SU-DHL-6 (cell line): Measurements from ENCODE around the gene LASP1NB.

Experiments used
- H2AFZ ChIP-seq: fragments of 200-600 bp; sonication (generic); 2 replicates; pipeline ENCODE4 v1.6.1; 2014; ENCODE audit warnings: low read depth, mild to moderate bottlenecking, moderate library complexity, mixed read lengths, antibody characterized with exemption, low read length; ENCODE audit not compliant: severe bottlenecking
- H3F3A ChIP-seq: fragments of 200-600 bp; shearing (Covaris generic); 2 replicates; pipeline ENCODE4 v1.6.0; 2016; ENCODE audit warnings: antibody characterized with exemption, mild to moderate bottlenecking; ENCODE audit not compliant: insufficient read depth
- H3K27ac ChIP-seq: fragments of 200-600 bp; sonication (generic); 2 replicates; pipeline ENCODE4 v1.5.1; 2016; ENCODE audit warnings: low read depth, mild to moderate bottlenecking, low read length, moderate library complexity, mixed read lengths
- H3K27me3 ChIP-seq: fragments of 200-600 bp; sonication (generic), shearing (Covaris generic); 2 replicates; pipeline ENCODE4 v1.6.0; 2014; ENCODE audit warnings: mild to moderate bottlenecking, low read length
- H3K36me3 ChIP-seq: fragments of 200-600 bp; sonication (generic); 2 replicates; pipeline ENCODE4 v1.6.1; 2014; ENCODE audit warnings: mild to moderate bottlenecking, low read length, mixed read lengths
- H3K4me2 ChIP-seq: fragments of 300-600, 200-600 bp; shearing (Covaris generic), sonication (generic); 2 replicates; pipeline ENCODE4 v1.6.0; 2014; ENCODE audit warnings: low read length, low read depth, mild to moderate bottlenecking; ENCODE audit not compliant: poor library complexity, severe bottlenecking
- H3K4me3 ChIP-seq: fragments of 200-600 bp; sonication (generic); 2 replicates; pipeline ENCODE4 v1.5.1; 2014; ENCODE audit warnings: antibody characterized with exemption, low read length, mild to moderate bottlenecking, mixed read lengths; ENCODE audit not compliant: insufficient read depth, poor library complexity, severe bottlenecking
- H3K79me2 ChIP-seq: fragments of 200-600 bp; sonication (generic); 2 replicates; pipeline ENCODE4 v1.6.1; 2014; ENCODE audit warnings: mild to moderate bottlenecking, low read length, moderate library complexity; ENCODE audit not compliant: insufficient read depth
- H3K9ac ChIP-seq: fragments of 200-600 bp; sonication (generic); 2 replicates; pipeline ENCODE4 v1.7.0; 2014; ENCODE audit warnings: mild to moderate bottlenecking, low read length
- H3K9me2 ChIP-seq: fragments of 200-600 bp; sonication (generic); replicated peaks from 2 replicates; pipeline ENCODE4 v1.6.1; 2014; ENCODE audit warnings: low read length; ENCODE audit not compliant: insufficient read depth
- H3K9me3 ChIP-seq: fragments of 200-600 bp; sonication (generic); 2 replicates; pipeline ENCODE4 v1.6.1; 2014; ENCODE audit warnings: low read length, mixed read lengths; ENCODE audit not compliant: insufficient read depth
- H4K20me1 ChIP-seq: fragments of 200-600 bp; sonication (generic); 2 replicates; pipeline ENCODE4 v1.6.1; 2014; ENCODE audit warnings: low read depth, mild to moderate bottlenecking, antibody characterized with exemption, low read length, moderate library complexity, mixed read lengths
- CTCF ChIP-seq: fragments of 200-600 bp; sonication (generic); IDR thresholded peaks from one replicate; pipeline ENCODE4 v1.5.1; 2017; ENCODE audit warnings: antibody characterized with exemption, mild to moderate bottlenecking, low read length, moderate library complexity; ENCODE audit not compliant: insufficient read depth, poor library complexity, severe bottlenecking
- EZH2phosphoT487 ChIP-seq: fragments of 200-600 bp; sonication (generic), shearing (Covaris generic); conservative IDR thresholded peaks from 2 replicates; pipeline ENCODE4 v1.6.1; 2018; ENCODE audit warnings: mild to moderate bottlenecking, antibody characterized with exemption, low read length, moderate library complexity, mixed read lengths

LASP1NB gene

GRCh38 chr17:38925263-38925995 lies at the start of gene LASP1NB:
Gene LASP1NB (plus strand): TSS chr17:38925614.
- H3K4me2 ChIP-seq = no peak within 1 kb of the TSS
- no peak within 1 kb of the TSS for H2AFZ ChIP-seq
- H4K20me1 ChIP-seq = no peaks in the 10 kb centered on the region
- H3K27ac ChIP-seq = no peak within 1 kb of the TSS
- no peak within 1 kb of the TSS for H3K9ac ChIP-seq
- no peaks in the 10 kb centered on the region for H3K9me3 ChIP-seq
- H3K9me2 ChIP-seq = no peaks in the 10 kb centered on the region
- TF ChIP-seq EZH2phosphoT487 (no peak), CTCF (no peak)
- H3K36me3 ChIP-seq = no peaks in the 10 kb centered on the region
- H3K79me2 ChIP-seq = no peaks in the 10 kb centered on the region
- no peak within 1 kb of the TSS for H3K4me3 ChIP-seq
- no peaks in the 10 kb centered on the region for H3K27me3 ChIP-seq
- no peaks in the 10 kb centered on the region for H3F3A ChIP-seq

- Histone ChIP-seq H3K27me3 (no peaks in the 10 kb centered on the region), H3F3A (no peaks in the 10 kb centered on the region), H3K9me3 (no peaks in the 10 kb centered on the region), H3K4me3 (no peak overlapping the region), H3K36me3 (no peaks in the 10 kb centered on the region), H2AFZ (no peak overlapping the region), H3K4me2 (peak overlapping the region; percentile 31), H3K9ac (peak overlapping the region; percentile 11; the same call in 1 of the 2 replicates), H3K27ac (peak overlapping the region; percentile 53), H3K9me2 (no peaks in the 10 kb centered on the region), H3K79me2 (peaks cover 87% of the 10 kb centered on the region), H4K20me1 (no peaks in the 10 kb centered on the region)
- TF ChIP-seq EZH2phosphoT487 (no peak), CTCF (no peak)
Observed at GRCh38 chr17:38877130-38877851, 48.1 kb upstream of the LASP1NB start.

GRCh38 chr17:38879878-38880665 lies 45.3 kb upstream of the LASP1NB start:
- no peaks in the 10 kb centered on the region for H3K9me2 ChIP-seq
- H3F3A ChIP-seq = no peaks in the 10 kb centered on the region
- TF ChIP-seq CTCF (no peak), EZH2phosphoT487 (no peak)
- H3K9me3 ChIP-seq = no peaks in the 10 kb centered on the region
- H3K27ac ChIP-seq = no peak overlapping the region
- no peaks in the 10 kb centered on the region for H4K20me1 ChIP-seq
- no peaks in the 10 kb centered on the region for H3K27me3 ChIP-seq
- H3K79me2 ChIP-seq = peaks cover 84% of the 10 kb centered on the region
- no peak overlapping the region for H3K4me2 ChIP-seq
- no peak overlapping the region for H3K9ac ChIP-seq
- H2AFZ ChIP-seq = no peak overlapping the region
- H3K36me3 ChIP-seq = no peaks in the 10 kb centered on the region
- H3K4me3 ChIP-seq = no peak overlapping the region
